Right ventricle myocardium superior (tissue), 1 donor: ENCODE measurements around the gene ZDHHC14. TPM values are rescaled to one million over a fixed set of nuclear protein-coding genes. Genes with fewer than 3 reads are reported as not detected.
"Not testable (repeated sequence)": the region's sequence is repeated elsewhere in the genome, so short reads cannot be mapped to it uniquely, and the experiment has no call there.

ENCODE experiments used
- ATAC-seq: fragments of 200-7000 bp; cut with Tn5 transposase; one replicate; pipeline ENCODE4 v1.9.1; 2020; ENCODE audit warnings: mild to moderate bottlenecking; ENCODE audit not compliant: poor library complexity
- DNase-seq: peaks from one replicate; pipeline ENCODE4 v3.0.0-alpha.2; 2020
- intact Hi-C: fragments of 100-400 bp; cut with DNase I; formaldehyde crosslinking; loops from one replicate; pipeline ENCODE4 v1.11.2; 2022
- microRNA-seq: library from miRNA; unstranded; fragments of <30 nt; microRNA quantifications from one replicate; pipeline ENCODE4 v1.2.0, GENCODE V29; 2020
- total RNA-seq: library from RNA; stranded (reverse); fragmentation: NEBNext Ultra II Directional; extraction: Animal tissue kit (Norgen Biotek cat#: 25700); gene quantifications from one replicate; pipeline ENCODE4 v1.2.1, GENCODE V29; 2021
- donor health status: DM: no; HTN: yes; CAD: no; lungs with severe emphysema.

The ZDHHC14 gene
- total RNA-seq, 1 donor from 2014 or later = 9.4 TPM

GRCh38 chr6:157715728-157716164 is 334.8 kb downstream of the ZDHHC14 start:
- intact Hi-C loops = no loop called here
- ATAC-seq = peak; percentile 84
- peak; percentile 81 for DNase-seq

GRCh38 chr6:157716251-157716995 is 335.4 kb downstream of the ZDHHC14 start:
- DNase-seq = no peak
- no peak for ATAC-seq
- intact Hi-C loops = no loop called here

- DNase-seq (no peak), ATAC-seq (no peak)
- intact Hi-C loops = no loop called here
Observed at GRCh38 chr6:157717340-157717748, 336.4 kb downstream of the ZDHHC14 start.

- no peak for DNase-seq
- intact Hi-C loops = no loop called here
- no peak for ATAC-seq
Observed at GRCh38 chr6:157718503-157719187, 337.7 kb downstream of the ZDHHC14 start.

DNA sequence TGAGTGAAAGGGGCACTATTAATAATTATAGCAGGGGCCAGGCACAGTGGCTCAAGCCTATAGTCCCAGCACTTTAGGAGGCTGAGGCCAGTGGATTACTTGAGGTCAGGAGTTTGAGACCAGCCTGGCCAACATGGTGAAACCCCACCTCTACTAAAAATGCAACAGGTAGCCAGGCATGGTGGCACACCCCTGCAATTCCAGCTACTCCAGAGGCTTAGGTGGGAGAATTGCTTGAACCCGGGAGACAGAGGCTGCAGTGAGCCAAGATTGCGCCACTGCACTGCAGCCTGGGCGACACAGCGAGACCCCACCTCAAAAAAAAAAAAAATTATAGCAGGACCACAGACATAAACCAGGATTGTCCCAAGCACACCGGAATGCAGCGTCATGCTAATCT is 340.0 kb downstream of the ZDHHC14 start:
- DNase-seq, intact Hi-C loops, ATAC-seq: not testable (repeated sequence)

- no peak for ATAC-seq
- intact Hi-C loops = no loop called here
- DNase-seq = no peak
Observed at GRCh38 chr6:157721426-157721825, 340.4 kb downstream of the ZDHHC14 start.

DNA sequence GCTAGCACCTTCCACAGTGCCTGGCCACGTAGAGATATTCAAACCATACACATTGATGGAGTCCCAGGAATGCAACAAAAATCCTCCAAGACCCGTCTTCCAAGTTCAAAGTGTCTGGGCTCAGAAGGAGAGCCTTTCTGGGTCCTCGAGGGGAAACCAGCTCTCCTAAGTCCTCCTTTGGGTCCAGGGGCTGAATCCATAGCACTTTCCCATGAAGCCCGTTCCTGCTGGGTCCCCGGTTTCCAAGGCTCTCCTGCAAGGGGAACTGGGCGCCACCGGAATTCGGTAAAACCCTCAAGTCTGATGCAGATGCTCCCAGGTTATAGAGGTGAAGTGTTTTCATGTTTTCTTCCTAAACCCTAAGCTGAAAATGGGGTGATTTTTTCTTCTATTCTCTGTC is 340.8 kb downstream of the ZDHHC14 start:
- ATAC-seq = no peak
- DNase-seq = no peak
- intact Hi-C loops = no loop called here

DNA sequence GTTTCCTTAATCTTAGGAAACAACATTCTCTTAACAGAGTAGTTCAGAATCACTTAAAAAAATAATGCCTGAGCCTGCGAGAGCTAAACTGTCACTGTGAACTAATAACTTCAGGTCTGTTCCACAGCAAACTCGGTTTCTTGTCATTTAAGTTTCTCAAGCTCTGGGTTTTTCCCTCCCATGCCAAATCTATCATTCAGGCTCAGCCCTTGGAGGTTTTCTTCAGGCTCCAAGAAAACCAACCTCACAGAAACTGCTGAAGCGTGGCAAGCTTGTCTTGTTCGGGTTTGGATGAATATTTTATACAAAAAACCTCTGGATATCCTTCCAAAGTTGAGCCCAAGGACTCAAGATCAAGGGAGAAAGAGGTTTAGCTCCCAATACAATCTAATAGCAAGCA is 342.4 kb downstream of the ZDHHC14 start:
- intact Hi-C loops = no loop called here
- no peak for ATAC-seq
- DNase-seq = no peak

DNA sequence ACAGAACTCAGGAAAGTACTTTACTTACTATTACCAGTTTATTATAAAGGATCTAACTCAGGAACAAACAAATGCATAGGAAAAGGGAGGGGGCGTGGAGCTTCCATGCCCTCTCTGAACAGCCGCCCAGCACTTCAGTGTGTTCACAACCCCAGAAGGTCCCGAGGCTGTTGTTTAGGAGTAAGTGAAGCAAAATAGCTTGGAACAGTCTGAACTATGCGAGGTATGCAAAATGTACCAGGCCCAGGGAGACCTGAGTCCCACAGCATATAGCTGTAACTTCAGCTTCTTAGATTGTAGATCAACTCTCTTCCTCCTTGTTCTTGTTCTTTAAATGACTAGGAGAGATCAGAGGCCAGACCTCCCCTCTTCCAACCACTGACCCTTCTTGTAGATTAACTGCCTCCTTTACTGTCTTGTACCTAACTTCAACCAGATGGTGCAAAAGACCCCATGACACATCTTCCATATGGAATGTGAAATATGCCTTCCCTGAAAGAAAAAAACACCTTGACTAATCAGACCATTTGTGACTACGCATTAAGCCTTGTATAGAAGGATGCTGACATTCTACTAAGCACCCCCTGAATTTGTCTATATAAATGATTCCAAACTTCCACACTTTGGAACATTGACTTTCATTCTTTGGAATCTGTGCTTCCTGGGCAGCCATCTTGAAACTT is 343.3 kb downstream of the ZDHHC14 start:
- DNase-seq (no peak), ATAC-seq (no peak)
- intact Hi-C loops = no loop called here

DNA sequence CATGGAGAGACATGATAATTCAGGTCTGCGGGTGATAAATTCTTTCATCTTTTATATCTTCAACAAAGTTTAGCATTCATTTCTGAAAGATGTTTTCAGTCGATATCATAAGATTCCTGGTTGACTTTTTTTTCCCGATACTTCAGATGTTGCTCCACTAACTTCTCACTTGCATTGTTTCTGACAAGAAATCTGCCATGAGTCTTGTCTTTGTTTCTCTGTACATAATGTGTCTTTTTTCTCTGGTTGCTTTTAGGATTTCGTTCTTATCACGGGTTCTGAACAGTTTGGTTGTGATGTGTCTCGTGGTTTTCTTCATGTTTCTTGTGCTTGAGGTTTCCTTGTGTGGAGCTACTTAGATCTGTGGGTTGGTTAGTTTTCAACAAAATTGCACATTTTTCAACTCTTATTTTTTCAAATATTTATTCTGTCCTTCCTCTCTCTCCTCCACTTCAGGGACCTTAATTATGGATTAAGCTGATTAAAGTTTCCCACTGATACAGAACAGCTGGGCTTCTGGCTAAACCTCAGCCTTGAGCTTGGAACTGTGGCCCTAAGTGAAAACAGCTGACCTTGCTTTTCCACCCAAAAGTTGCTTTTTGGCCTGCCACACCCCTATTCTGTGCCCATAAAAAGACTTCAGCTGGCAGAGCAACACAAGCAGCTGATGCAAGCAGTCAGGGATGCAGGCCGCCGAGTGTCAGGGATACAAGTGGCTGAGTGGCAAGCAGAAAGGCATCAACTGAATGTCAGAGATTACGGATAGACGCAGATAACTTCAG is 344.2 kb downstream of the ZDHHC14 start:
- DNase-seq (peak; percentile 74), ATAC-seq (peak; percentile 79)
- intact Hi-C loops = no loop called here

DNA sequence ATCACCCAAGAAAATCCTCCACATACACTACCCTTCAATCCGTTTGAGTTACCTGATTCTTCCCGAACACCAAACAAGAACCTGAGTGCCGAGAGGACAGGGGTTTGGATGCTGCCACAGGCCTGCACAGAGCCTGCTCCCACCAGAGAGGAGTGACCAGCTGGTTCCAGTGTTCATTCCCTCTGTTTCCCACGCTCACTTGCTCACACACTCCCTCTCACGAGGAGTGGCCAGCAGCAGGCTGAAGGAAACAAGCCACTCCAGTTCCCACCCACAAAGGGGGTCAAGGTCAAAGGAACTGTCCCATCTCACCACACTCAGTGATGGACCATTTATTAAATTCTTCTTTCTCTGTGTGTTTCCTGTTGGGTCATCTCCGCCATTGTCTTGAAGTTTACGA is 344.8 kb downstream of the ZDHHC14 start:
- ATAC-seq (no peak), DNase-seq (no peak)
- intact Hi-C loops = no loop called here

- DNase-seq (peak; percentile 82), ATAC-seq (peak; percentile 74)
- intact Hi-C loops = no loop called here
Observed at GRCh38 chr6:157726892-157727628, 346.1 kb downstream of the ZDHHC14 start.

Small RNA genes within 50 kb of the gene (microRNA-seq; reads per million reads assigned to microRNA genes)
- not detected for gene MIR3692

Other genes with a start within 250 kb of the ZDHHC14 start
- 18.1 TPM for gene TMEM242, start 57.7 kb upstream of the ZDHHC14 start, total RNA-seq